Psoas muscle (tissue), 8 donors: ENCODE data around the gene LRRC45. TPM values are rescaled to one million over a fixed set of nuclear protein-coding genes. Genes with fewer than 3 reads are reported as not detected.

Experiments used
- ATAC-seq, 4 donors: fragments of 200-7000 bp; cut with Tn5 transposase; one replicate each; pipeline ENCODE4 v1.9.1; 2020; ENCODE audit warnings: moderate library complexity in 3 of 4, mild to moderate bottlenecking in 2 of 4
- DNase-seq, 2 donors: peaks; one replicate each; pipeline ENCODE4 v3.0.0-alpha.2; 2020
- H3K27ac ChIP-seq: fragments of 200-600 bp; one replicate; pipeline ENCODE4 v1.8.0; 2022
- H3K27me3 ChIP-seq, 3 donors: fragments of 200-600 bp in 1 of 3; one replicate each; pipeline versions ENCODE4 v1.6.1 to v1.8.0; 2013 to 2022; ENCODE audit warnings: low read length in 2 of 3, mild to moderate bottlenecking in 2 of 3, moderate library complexity in 1 of 3; ENCODE audit not compliant: insufficient read depth in 3 of 3
- H3K36me3 ChIP-seq, 2 donors: fragments of 200-600 bp in 1 of 2; one replicate each; pipeline versions ENCODE4 v1.6.1 to v1.8.0; 2013 to 2022; ENCODE audit warnings: low read depth in 1 of 2, mild to moderate bottlenecking in 1 of 2, moderate library complexity in 1 of 2; ENCODE audit not compliant: insufficient read depth in 1 of 2
- H3K4me1 ChIP-seq: fragments of 200-600 bp; one replicate; pipeline ENCODE4 v1.8.0; 2022
- H3K4me3 ChIP-seq: fragments of 200-600 bp; one replicate; pipeline ENCODE4 v1.8.0; 2022; ENCODE audit warnings: mild to moderate bottlenecking
- H3K9me3 ChIP-seq: fragments of 200-600 bp; one replicate; pipeline ENCODE4 v1.8.0; 2022
- WGBS, 3 donors: extraction: QIAGEN DNeasy Blood & Tissue Kit; methylation state at CpG; one replicate each; pipeline versions ENCODE4 v1.1.6 to v1.1.7; 2013; 5-methylcytosine and 5-hydroxymethylcytosine counted together
- intact Hi-C, 2 donors: fragments of 100-400 bp; cut with DNase I; formaldehyde crosslinking; loops; one replicate each; pipeline versions ENCODE4 v1.11.0 to v1.14.2; 2022
- polyA plus RNA-seq, 3 donors: library from polyadenylated mRNA; stranded (reverse); fragments of 200-250 nt; gene quantifications; one replicate each; pipeline ENCODE4 v1.2.3, GENCODE V29; 2013
- total RNA-seq, 4 donors: library from RNA; stranded (reverse); fragmentation: NEBNext Ultra II Directional in 2 of 4; extraction: Animal tissue kit (Norgen Biotek cat#: 25700) in 2 of 4; gene quantifications; one replicate each; pipeline versions ENCODE4 v1.2.1 to v1.2.4, GENCODE V29; 2021 to 2023
- TF ChIP-seq, protein P1 (sequence below): fragments of 200-600 bp; IDR thresholded peaks from one replicate; pipeline ENCODE4 v1.8.0; 2022; ENCODE audit warnings: antibody characterized with exemption
- donor health status: healthy with polysubstance abuse.
- donor health status: DM: no; HTN: no; CAD: no; lungs with moderate emphysema.
- donor health status: Bipolar disorder and iron deficiency.
- donor health status: healthy.
- donor health status: DM: yes; HTN: yes; CAD: no.
- donor health status: DM: no; HTN: no; CAD: no.
- donor health status: DM: no; HTN: no; CAD: no.
- donor health status: DM: yes; HTN: yes; CAD: no.

Gene LRRC45
- total and polyA plus RNA-seq, 7 donors: 1.4 to 7.1 (median 3.0) TPM

DNA sequence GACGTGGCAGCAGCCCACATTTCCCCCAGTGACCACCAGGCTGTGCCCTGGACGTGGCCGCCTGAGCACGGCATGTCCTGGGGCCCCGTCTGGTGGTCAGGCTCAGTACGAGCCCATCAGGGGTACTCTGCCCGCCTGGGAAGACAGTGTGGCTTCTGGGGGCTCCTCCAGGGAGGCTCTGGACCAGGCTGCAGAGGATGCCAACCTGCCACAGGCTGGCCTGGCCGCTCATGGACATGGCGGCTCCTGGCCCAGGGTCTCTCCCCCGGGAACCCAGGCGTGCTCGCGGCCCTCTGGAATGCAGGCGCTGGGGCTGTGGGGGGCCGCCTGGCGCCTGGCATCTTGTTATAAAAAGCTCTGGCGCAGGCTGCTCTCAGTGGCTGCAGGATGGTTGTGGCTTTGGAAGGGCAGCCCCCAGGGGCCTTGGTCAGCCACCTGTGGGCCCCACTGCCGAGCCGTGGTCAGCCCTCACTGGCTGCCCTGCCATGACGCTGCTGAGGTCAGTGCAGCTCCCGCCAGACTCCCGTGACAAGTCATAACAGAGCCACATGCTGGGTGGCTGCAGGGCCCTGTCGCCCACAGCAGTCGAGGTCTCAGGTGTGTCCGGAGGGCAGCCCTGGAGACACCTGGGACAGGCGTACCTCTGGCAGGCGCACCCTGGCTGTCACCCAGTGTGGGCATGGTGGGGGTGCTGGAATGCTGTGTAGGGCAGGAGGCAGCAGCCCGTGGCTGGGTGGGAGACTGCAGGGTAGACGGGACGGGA lies 15.4 kb upstream of the LRRC45 start:
- H3K9me3 ChIP-seq: no peaks in the 10 kb centered on the region
- WGBS, 3 donors: 55 to 79% (median 69%) methylated on average over 27 to 30 of the region's 30 CpGs
- no peaks in the 10 kb centered on the region for H3K27me3 ChIP-seq
- peaks cover 22% of the 10 kb centered on the region for H3K4me1 ChIP-seq
- DNase-seq (no peak), ATAC-seq (no peak)
- TF ChIP-seq, protein P1, sequence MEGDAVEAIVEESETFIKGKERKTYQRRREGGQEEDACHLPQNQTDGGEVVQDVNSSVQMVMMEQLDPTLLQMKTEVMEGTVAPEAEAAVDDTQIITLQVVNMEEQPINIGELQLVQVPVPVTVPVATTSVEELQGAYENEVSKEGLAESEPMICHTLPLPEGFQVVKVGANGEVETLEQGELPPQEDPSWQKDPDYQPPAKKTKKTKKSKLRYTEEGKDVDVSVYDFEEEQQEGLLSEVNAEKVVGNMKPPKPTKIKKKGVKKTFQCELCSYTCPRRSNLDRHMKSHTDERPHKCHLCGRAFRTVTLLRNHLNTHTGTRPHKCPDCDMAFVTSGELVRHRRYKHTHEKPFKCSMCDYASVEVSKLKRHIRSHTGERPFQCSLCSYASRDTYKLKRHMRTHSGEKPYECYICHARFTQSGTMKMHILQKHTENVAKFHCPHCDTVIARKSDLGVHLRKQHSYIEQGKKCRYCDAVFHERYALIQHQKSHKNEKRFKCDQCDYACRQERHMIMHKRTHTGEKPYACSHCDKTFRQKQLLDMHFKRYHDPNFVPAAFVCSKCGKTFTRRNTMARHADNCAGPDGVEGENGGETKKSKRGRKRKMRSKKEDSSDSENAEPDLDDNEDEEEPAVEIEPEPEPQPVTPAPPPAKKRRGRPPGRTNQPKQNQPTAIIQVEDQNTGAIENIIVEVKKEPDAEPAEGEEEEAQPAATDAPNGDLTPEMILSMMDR: no peak
- intact Hi-C loops: no loop called here
- no peak overlapping the region for H3K27ac ChIP-seq
- H3K36me3 ChIP-seq: peaks cover 0 to 33% of the 10 kb centered on the region in 2 donors
- H3K4me3 ChIP-seq: no peak overlapping the region

DNA sequence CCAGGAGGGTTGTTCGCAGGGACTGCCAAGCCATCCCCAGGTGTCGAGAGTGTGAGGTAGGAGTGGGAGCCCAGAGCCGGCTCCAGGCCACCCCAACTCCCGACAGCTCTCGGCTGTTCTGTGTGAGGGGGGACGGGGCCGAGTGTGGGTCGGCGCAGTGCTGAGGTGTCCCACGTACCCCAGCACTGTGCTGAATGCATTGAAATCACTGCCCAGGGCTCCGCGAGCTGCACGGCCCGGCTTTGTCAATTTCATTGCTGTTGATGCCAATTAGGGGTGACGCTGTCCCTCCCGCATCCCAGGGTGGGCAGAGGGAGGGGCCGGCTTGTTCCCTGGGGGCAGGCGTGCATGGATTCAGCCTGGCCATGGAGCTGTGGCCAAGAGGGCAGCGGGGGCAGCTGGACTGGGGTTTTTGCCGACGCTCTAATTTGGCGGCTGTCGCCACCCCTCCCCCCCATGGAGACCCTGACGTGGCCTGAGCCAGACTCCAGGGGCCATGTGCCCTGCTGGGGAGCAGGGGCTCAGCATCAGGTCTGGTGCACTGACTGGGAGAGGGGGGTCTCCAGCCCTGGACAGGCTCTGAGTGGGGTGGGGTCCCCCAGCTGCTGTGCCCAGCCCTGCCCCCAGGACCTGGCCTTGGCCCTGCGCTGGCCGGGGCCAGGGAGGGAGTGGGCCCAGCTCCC lies 14.7 kb upstream of the LRRC45 start:
- ATAC-seq: no peak
- Histone ChIP-seq H3K9me3 (no peaks in the 10 kb centered on the region), H3K4me1 (peaks cover 15% of the 10 kb centered on the region), H3K27me3 (no peaks in the 10 kb centered on the region), H3K27ac (no peak overlapping the region), H3K36me3 (peaks cover 0 to 37% of the 10 kb centered on the region in 2 donors), H3K4me3 (no peak overlapping the region)
- DNase-seq: no peak
- intact Hi-C loops: no loop called here
- TF ChIP-seq, protein P1: no peak
- 73 to 84% (median 78%) methylated on average over 26 of the region's 26 CpGs for WGBS, 3 donors

DNA sequence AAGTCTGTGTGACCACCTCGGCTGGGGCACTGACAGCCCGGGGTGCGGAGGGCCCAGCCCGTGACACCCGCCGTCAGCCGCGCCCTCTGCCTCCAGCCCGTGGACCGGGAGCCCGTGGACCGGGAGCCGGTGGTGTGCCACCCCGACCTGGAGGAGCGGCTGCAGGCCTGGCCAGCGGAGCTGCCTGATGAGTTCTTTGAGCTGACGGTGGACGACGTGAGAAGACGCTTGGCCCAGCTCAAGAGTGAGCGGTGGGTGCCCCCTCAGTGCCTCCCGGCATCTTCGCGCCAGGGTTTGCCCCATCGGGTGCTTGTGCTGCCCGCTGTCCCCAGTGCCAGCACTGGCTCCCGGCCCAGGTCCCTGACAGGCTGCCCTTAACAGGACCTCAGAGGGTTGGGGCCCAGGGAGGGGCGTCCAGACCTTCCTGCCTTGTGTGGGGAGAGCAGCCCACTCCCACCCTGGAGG lies 14.1 kb upstream of the LRRC45 start:
- Histone ChIP-seq H3K4me3 (no peak overlapping the region), H3K9me3 (no peaks in the 10 kb centered on the region), H3K27ac (no peak overlapping the region), H3K4me1 (peaks cover 9% of the 10 kb centered on the region), H3K36me3 (peaks cover 0 to 37% of the 10 kb centered on the region in 2 donors), H3K27me3 (no peaks in the 10 kb centered on the region)
- DNase-seq: no peak
- ATAC-seq: no peak
- intact Hi-C loops: no loop called here
- TF ChIP-seq, protein P1: no peak
- WGBS, 3 donors: 89 to 90% (median 90%) methylated on average over 28 of the region's 28 CpGs

DNA sequence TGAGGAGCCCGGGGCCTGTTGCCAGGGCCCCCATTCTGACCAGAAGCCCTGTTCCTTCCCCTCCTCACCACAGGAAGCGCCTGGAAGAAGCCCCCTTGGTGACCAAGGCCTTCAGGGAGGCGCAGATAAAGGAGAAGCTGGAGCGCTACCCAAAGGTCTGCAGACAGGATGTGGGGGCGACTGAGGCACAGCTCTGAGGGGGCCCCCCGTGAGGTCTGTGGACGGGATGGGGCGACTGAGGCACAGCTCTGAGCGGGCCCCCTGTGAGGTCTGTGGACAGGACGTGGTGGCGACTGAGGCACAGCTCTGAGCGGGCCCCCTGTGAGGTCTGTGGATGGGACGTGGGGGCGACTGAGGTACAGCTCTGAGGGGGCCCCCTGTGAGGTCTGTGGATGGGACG lies 13.7 kb upstream of the LRRC45 start:
- intact Hi-C loops: no loop called here
- Histone ChIP-seq H3K4me1 (peaks cover 6% of the 10 kb centered on the region), H3K9me3 (no peaks in the 10 kb centered on the region), H3K27me3 (no peaks in the 10 kb centered on the region), H3K27ac (no peak overlapping the region), H3K4me3 (no peak overlapping the region), H3K36me3 (peaks cover 0 to 37% of the 10 kb centered on the region in 2 donors)
- DNase-seq (no peak), ATAC-seq (no peak)
- TF ChIP-seq, protein P1: no peak
- WGBS, 3 donors: 88 to 91% (median 91%) methylated on average over 15 of the region's 15 CpGs
